Spinal cord (tissue), 10 donors: ENCODE measurements around the gene OR8B8. TPM values are rescaled to one million over a fixed set of nuclear protein-coding genes. Genes with fewer than 3 reads are reported as not detected.
"Not testable (repeated sequence)": the region's sequence is repeated elsewhere in the genome, so short reads cannot be mapped to it uniquely, and the experiment has no call there.

Source experiments
- DNase-seq, 6 donors: peaks; one replicate each; pipeline versions ENCODE4 v3.0.0 to v3.0.0-alpha.2; 2013 to 2015; ENCODE audit warnings: low spot score in 6 of 6, low read depth in 4 of 6
- H3K27ac ChIP-seq: one replicate; pipeline ENCODE4 v1.5.1; 2013; ENCODE audit warnings: low read depth, low read length, control low read depth
- H3K27me3 ChIP-seq: one replicate; pipeline ENCODE4 v1.6.1; 2013; ENCODE audit warnings: low read length; ENCODE audit not compliant: control insufficient read depth, insufficient read depth
- H3K36me3 ChIP-seq: one replicate; pipeline ENCODE4 v1.6.1; 2013; ENCODE audit warnings: low read length; ENCODE audit not compliant: control insufficient read depth, insufficient read depth
- H3K4me1 ChIP-seq: one replicate; pipeline ENCODE4 v1.6.1; 2013; ENCODE audit warnings: low read length; ENCODE audit not compliant: control insufficient read depth, insufficient read depth
- H3K4me3 ChIP-seq: one replicate; pipeline ENCODE4 v1.5.1; 2013; ENCODE audit warnings: low read depth, low read length, control low read depth
- H3K9me3 ChIP-seq: one replicate; pipeline ENCODE4 v1.6.1; 2013; ENCODE audit warnings: low read length; ENCODE audit not compliant: control insufficient read depth, insufficient read depth
- WGBS: methylation state at CpG from one replicate; pipeline ENCODE4 v1.1.5; 2013; ENCODE audit warnings: missing lambda C conversion rate; ENCODE audit not compliant: insufficient coverage; 5-methylcytosine and 5-hydroxymethylcytosine counted together
- polyA plus RNA-seq, 2 donors: library from polyadenylated mRNA; unstranded; fragments of 120-200 nt; gene quantifications; one replicate each; pipeline ENCODE4 v1.2.1, GENCODE V29; 2013; ENCODE audit not compliant: insufficient read length in 2 of 2
- total RNA-seq, 2 donors: library from RNA; depleted of rRNA in 1 of 2; stranded (reverse); fragments of 120-200 nt in 1 of 2; fragments of >200 nt in 1 of 2; gene quantifications; one replicate each; pipeline versions ENCODE4 v1.2.3 to v1.2.4, GENCODE V29; 2013 to 2014
- donor health status: healthy.

Gene OR8B8
- total and polyA plus RNA-seq, 4 donors, result not detected

DNA sequence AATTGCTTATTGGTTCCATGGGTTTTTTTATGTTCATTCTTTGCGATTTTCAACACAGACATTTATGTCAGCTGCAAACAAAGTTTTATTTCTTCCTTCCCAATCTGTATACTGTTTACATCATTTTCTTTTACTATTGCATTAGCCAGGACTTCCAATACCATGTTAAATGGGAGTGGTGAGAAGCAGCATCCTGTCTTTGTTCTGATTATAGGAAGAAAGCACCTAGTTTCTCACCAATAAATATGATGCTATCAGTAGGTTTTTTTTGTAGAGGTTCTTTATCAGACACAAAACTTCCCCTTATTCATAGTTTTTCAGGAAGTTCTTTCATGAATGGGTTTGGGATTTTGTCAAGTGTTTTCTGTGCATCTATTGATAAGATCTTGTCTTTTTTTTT is 28.0 kb upstream of the OR8B8 start:
- no peak overlapping the region for H3K27ac ChIP-seq
- no peak overlapping the region for H3K4me3 ChIP-seq
- H3K27me3 ChIP-seq, result no peaks in the 10 kb centered on the region
- no peaks in the 10 kb centered on the region for H3K9me3 ChIP-seq
- no peaks in the 10 kb centered on the region for H3K4me1 ChIP-seq
- no CpG with 5 or more reads among the region's 1 CpG for whole genome bisulfite sequencing
- DNase-seq, result no peak
- no peaks in the 10 kb centered on the region for H3K36me3 ChIP-seq

- 65% methylated on average over 5 of the region's 11 CpGs for WGBS
- Histone ChIP-seq H3K27ac (no peak overlapping the region), H3K4me3 (no peak overlapping the region), H3K9me3 (no peaks in the 10 kb centered on the region), H3K27me3 (no peaks in the 10 kb centered on the region), H3K4me1 (no peaks in the 10 kb centered on the region), H3K36me3 (no peaks in the 10 kb centered on the region)
- peak in 1 of 6 donors; percentile 20 for DNase-seq
Observed at GRCh38 chr11:124470561-124471227, 25.2 kb upstream of the OR8B8 start.

- H3K27me3 ChIP-seq, result no peaks in the 10 kb centered on the region
- peak in 2 of 6 donors; percentile 16 to 41 for DNase-seq
- WGBS, result 89% methylated on average over 3 of the region's 8 CpGs
- no peaks in the 10 kb centered on the region for H3K36me3 ChIP-seq
- no peaks in the 10 kb centered on the region for H3K4me1 ChIP-seq
- no peak overlapping the region for H3K27ac ChIP-seq
- H3K9me3 ChIP-seq, result no peaks in the 10 kb centered on the region
- no peak overlapping the region for H3K4me3 ChIP-seq
Observed at GRCh38 chr11:124467381-124467927, 22.0 kb upstream of the OR8B8 start.

- WGBS, result 89% methylated on average over 4 of the region's 4 CpGs
- Histone ChIP-seq H3K27me3 (no peaks in the 10 kb centered on the region), H3K36me3 (no peaks in the 10 kb centered on the region), H3K4me1 (no peaks in the 10 kb centered on the region), H3K9me3 (no peaks in the 10 kb centered on the region), H3K4me3 (no peak overlapping the region), H3K27ac (no peak overlapping the region)
- DNase-seq, result no peak
Observed at GRCh38 chr11:124465368-124465767, 19.9 kb upstream of the OR8B8 start.

- H3K9me3 ChIP-seq, result no peaks in the 10 kb centered on the region
- no peak for DNase-seq
- no peaks in the 10 kb centered on the region for H3K36me3 ChIP-seq
- no peak overlapping the region for H3K4me3 ChIP-seq
- no peak overlapping the region for H3K27ac ChIP-seq
- no peaks in the 10 kb centered on the region for H3K4me1 ChIP-seq
- WGBS, result 90% methylated on average over 2 of the region's 5 CpGs
- H3K27me3 ChIP-seq, result no peaks in the 10 kb centered on the region
Observed at GRCh38 chr11:124463990-124464389, 18.5 kb upstream of the OR8B8 start.

- DNase-seq, result no peak
- Histone ChIP-seq H3K36me3 (no peaks in the 10 kb centered on the region), H3K4me3 (no peak overlapping the region), H3K27ac (no peak overlapping the region), H3K27me3 (no peaks in the 10 kb centered on the region), H3K4me1 (no peaks in the 10 kb centered on the region), H3K9me3 (no peaks in the 10 kb centered on the region)
- 53% methylated on average over 2 of the region's 3 CpGs for WGBS
Observed at GRCh38 chr11:124463324-124463723, 17.8 kb upstream of the OR8B8 start.

GRCh38 chr11:124460459-124460858 is 15.0 kb upstream of the OR8B8 start:
- no peaks in the 10 kb centered on the region for H3K9me3 ChIP-seq
- DNase-seq, result no peak
- H3K4me1 ChIP-seq, result no peaks in the 10 kb centered on the region
- no peak overlapping the region for H3K4me3 ChIP-seq
- H3K36me3 ChIP-seq, result no peaks in the 10 kb centered on the region
- no peak overlapping the region for H3K27ac ChIP-seq
- H3K27me3 ChIP-seq, result no peaks in the 10 kb centered on the region
- no CpG with 5 or more reads among the region's 1 CpG for WGBS

GRCh38 chr11:124459379-124459778 is 13.9 kb upstream of the OR8B8 start:
- H3K36me3 ChIP-seq, H3K4me3 ChIP-seq, H3K27me3 ChIP-seq, H3K9me3 ChIP-seq, H3K27ac ChIP-seq, H3K4me1 ChIP-seq, DNase-seq: not testable (repeated sequence)
- WGBS, result 98% methylated on average over 5 of the region's 7 CpGs

- no peaks in the 10 kb centered on the region for H3K36me3 ChIP-seq
- H3K4me3 ChIP-seq, result no peak overlapping the region
- no peaks in the 10 kb centered on the region for H3K27me3 ChIP-seq
- no CpG with 5 or more reads among the region's 2 CpGs for whole genome bisulfite sequencing
- no peak overlapping the region for H3K27ac ChIP-seq
- no peaks in the 10 kb centered on the region for H3K9me3 ChIP-seq
- DNase-seq, result no peak
- H3K4me1 ChIP-seq, result no peaks in the 10 kb centered on the region
Observed at GRCh38 chr11:124454552-124454951, 9.1 kb upstream of the OR8B8 start.

DNA sequence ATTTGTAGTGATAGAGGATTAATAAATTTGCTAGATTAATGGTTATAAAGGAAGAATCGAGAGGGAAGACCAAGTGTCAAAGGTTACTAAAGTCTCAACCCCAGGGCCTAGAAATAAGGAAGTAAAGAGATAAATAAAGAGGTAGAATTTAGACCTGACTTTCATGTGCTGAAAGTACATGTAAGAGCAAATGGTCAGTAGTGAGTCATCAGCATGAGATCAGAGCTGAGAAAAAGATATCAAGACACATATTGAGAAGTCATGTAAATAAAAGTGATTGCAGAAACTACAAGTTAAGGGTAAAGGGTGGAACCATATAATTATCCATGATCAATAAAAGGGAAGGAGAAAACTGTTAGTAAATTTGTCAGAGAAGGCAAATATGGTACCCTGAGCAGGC is 1.4 kb upstream of the OR8B8 start:
- Histone ChIP-seq H3K36me3 (no peaks in the 10 kb centered on the region), H3K4me3 (no peak overlapping the region), H3K27me3 (no peaks in the 10 kb centered on the region), H3K27ac (no peak overlapping the region), H3K4me1 (no peaks in the 10 kb centered on the region), H3K9me3 (no peaks in the 10 kb centered on the region)
- 100% methylated on average over 1 of the region's 1 CpG for WGBS
- no peak for DNase-seq
